ENCODE results near the gene TRUB1. TPM values are rescaled to one million over a fixed set of nuclear protein-coding genes. Genes with fewer than 3 reads are reported as not detected.

Gene TRUB1
- total and polyA plus RNA-seq, 2 of the 4 experiments (the other 2 are of a cell fraction), result 9.1 to 17.9 TPM

DNA sequence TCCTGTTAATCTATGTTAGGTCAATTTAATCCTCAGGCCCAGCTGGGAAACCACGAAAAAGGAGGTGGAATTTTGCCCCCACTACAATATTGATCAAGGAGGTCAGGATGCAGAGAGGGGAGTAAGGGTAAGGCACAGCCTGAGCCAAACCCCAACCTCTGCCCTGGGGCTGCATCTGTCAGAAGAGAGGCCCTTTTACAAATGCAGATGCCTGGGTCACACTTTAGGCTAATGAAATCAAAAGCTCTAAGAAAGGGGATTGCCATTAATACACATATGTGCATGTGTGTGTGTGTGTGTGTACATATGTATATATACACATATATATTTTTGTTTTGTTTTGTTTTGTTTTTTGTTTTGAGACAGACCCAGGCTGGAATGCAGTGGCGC lies 25.5 kb upstream of the TRUB1 start:
- Histone ChIP-seq H3K36me3 (ENCODE audit: control insufficient read depth, insufficient read depth, low read length) (no peaks in the 10 kb centered on the region), H4K5ac (ENCODE audit: low read depth, low read length) (no peak overlapping the region), H3K27me3 (ENCODE audit: control insufficient read depth, insufficient read depth, low read length) (peaks cover 3% of the 10 kb centered on the region; the same call in 1 of the 2 replicates), H3K14ac (replicated peaks; ENCODE audit: low read depth, low read length) (no peak overlapping the region), H3K79me1 (ENCODE audit: low read depth in 1 of 2, low read length in 2 of 2) (no peaks in the 10 kb centered on the region), H3K56ac (ENCODE audit: extremely low read depth, insufficient read depth, low read length) (no peak overlapping the region), H3K9me1 (ENCODE audit: insufficient read depth, low read length) (no peaks in the 10 kb centered on the region), H4K20me1 (ENCODE audit: insufficient read depth, low read length) (no peaks in the 10 kb centered on the region), H3K4me1 (ENCODE audit: control insufficient read depth, insufficient read depth, low read length) (no peaks in the 10 kb centered on the region), H2BK120ac (ENCODE audit: low read depth, low read length) (no peak overlapping the region), H3K9me3 (ENCODE audit: control insufficient read depth, insufficient read depth, low read length) (no peaks in the 10 kb centered on the region), H3K9ac (ENCODE audit: low read depth, low read length) (no peak overlapping the region), H2BK15ac (ENCODE audit: low read depth, low read length) (no peak overlapping the region), H3K18ac (ENCODE audit: low read depth, low read length) (no peak overlapping the region), H2AK5ac (ENCODE audit: low read depth, low read length) (no peak overlapping the region), H2BK5ac (ENCODE audit: low read depth, low read length, poor library complexity, severe bottlenecking) (no peak overlapping the region), H4K91ac (ENCODE audit: insufficient read depth, low read depth, low read length) (no peak overlapping the region), H3K4me3 (ENCODE audit: insufficient read depth, low read depth, low read length) (no peak overlapping the region), H2AFZ (replicated peaks; ENCODE audit: low read length, poor library complexity) (no peak overlapping the region), H3K23ac (ENCODE audit: low read depth, low read length) (no peak overlapping the region), H3K4ac (ENCODE audit: low read depth, low read length) (no peak overlapping the region), H3K4me2 (ENCODE audit: low read depth, low read length) (no peak overlapping the region), H2AK9ac (replicated peaks; ENCODE audit: low read depth, low read length, poor library complexity) (no peak overlapping the region), H2BK20ac (ENCODE audit: low read depth, low read length) (no peak overlapping the region), H4K8ac (ENCODE audit: low read depth in 2 of 2, low read length in 2 of 2) (no peak overlapping the region), H3K27ac (ENCODE audit: insufficient read depth, low read length) (no peak overlapping the region)
- WGBS, 2 experiments (ENCODE audit: extremely low coverage in 2 of 2, insufficient read length in 1 of 2), result no CpG with 5 or more reads among the region's 2 CpGs
- in situ Hi-C loops (cut with MboI; ENCODE audit: low sequenced_read_pairs), result no loop called here
- DNase-seq, result no peak
- ChIA-PET POLR2A (ENCODE audit: unreplicated experiment) (no interaction called here), CTCF (interaction anchor here (0.6 kb wide), 1 partner anchor 26 kb away, joined by 3 read pairs; the partner anchor contains the start of gene TRUB1)
- intact Hi-C loops (cut with micrococcal nuclease), result no loop called here
- TF ChIP-seq FOS (IDR thresholded peaks at IDR 0.05; ENCODE audit: low read depth, low read length) (no peak), NFE2L2 (IDR thresholded peaks at IDR 0.05; ENCODE audit: low read depth, low read length) (no peak), CHD1 (IDR thresholded peaks at IDR 0.05; ENCODE audit: low read depth, low read length) (no peak), POLR2A (IDR thresholded peaks at IDR 0.05; ENCODE audit: low read depth, low read length) (no peak), MXI1 (IDR thresholded peaks at IDR 0.05; ENCODE audit: borderline replicate concordance, low read depth, low read length) (no peak), RCOR1 (IDR thresholded peaks at IDR 0.05; ENCODE audit: insufficient replicate concordance, low read length) (no peak), SMC3 (IDR thresholded peaks at IDR 0.05; ENCODE audit: low read depth, low read length) (no peak), RAD21 (IDR thresholded peaks at IDR 0.05; ENCODE audit: low read length) (no peak), MAZ (IDR thresholded peaks at IDR 0.05; ENCODE audit: borderline replicate concordance, low read depth, low read length) (no peak), RFX5 (IDR thresholded peaks at IDR 0.05; ENCODE audit: low read depth, low read length) (no peak), BHLHE40 (IDR thresholded peaks at IDR 0.05; ENCODE audit: low read depth, low read length) (no peak), CEBPB (IDR thresholded peaks at IDR 0.05; ENCODE audit: low read depth, low read length) (no peak), MAFK (IDR thresholded peaks at IDR 0.05; ENCODE audit: low read depth, low read length) (no peak)
- TF ChIP-seq, protein P1, sequence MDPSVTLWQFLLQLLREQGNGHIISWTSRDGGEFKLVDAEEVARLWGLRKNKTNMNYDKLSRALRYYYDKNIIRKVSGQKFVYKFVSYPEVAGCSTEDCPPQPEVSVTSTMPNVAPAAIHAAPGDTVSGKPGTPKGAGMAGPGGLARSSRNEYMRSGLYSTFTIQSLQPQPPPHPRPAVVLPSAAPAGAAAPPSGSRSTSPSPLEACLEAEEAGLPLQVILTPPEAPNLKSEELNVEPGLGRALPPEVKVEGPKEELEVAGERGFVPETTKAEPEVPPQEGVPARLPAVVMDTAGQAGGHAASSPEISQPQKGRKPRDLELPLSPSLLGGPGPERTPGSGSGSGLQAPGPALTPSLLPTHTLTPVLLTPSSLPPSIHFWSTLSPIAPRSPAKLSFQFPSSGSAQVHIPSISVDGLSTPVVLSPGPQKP (IDR thresholded peaks at IDR 0.05; ENCODE audit: borderline replicate concordance, low read depth, low read length), result no peak
- TF ChIP-seq, protein P2, sequence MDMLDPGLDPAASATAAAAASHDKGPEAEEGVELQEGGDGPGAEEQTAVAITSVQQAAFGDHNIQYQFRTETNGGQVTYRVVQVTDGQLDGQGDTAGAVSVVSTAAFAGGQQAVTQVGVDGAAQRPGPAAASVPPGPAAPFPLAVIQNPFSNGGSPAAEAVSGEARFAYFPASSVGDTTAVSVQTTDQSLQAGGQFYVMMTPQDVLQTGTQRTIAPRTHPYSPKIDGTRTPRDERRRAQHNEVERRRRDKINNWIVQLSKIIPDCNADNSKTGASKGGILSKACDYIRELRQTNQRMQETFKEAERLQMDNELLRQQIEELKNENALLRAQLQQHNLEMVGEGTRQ (IDR thresholded peaks at IDR 0.05; ENCODE audit: low read depth, low read length), result no peak
- TF ChIP-seq, protein P3, sequence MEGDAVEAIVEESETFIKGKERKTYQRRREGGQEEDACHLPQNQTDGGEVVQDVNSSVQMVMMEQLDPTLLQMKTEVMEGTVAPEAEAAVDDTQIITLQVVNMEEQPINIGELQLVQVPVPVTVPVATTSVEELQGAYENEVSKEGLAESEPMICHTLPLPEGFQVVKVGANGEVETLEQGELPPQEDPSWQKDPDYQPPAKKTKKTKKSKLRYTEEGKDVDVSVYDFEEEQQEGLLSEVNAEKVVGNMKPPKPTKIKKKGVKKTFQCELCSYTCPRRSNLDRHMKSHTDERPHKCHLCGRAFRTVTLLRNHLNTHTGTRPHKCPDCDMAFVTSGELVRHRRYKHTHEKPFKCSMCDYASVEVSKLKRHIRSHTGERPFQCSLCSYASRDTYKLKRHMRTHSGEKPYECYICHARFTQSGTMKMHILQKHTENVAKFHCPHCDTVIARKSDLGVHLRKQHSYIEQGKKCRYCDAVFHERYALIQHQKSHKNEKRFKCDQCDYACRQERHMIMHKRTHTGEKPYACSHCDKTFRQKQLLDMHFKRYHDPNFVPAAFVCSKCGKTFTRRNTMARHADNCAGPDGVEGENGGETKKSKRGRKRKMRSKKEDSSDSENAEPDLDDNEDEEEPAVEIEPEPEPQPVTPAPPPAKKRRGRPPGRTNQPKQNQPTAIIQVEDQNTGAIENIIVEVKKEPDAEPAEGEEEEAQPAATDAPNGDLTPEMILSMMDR (conservative IDR thresholded peaks at IDR 0.05; ENCODE audit: low read depth, low read length), result no peak
- dilution Hi-C loops (cut with HindIII; ENCODE audit: low sequenced_read_pairs, unreplicated experiment), result no loop called here
- BruUV-seq (replicated peaks), result no TSS peak
- no peak for ATAC-seq (ENCODE audit: low read depth)
